ENCODE results near the gene URM1. TPM values are rescaled to one million over a fixed set of nuclear protein-coding genes. Genes with fewer than 3 reads are reported as not detected.

The URM1 gene
- total RNA-seq, 1 donor from 2014 or later, result 56.1 TPM

DNA sequence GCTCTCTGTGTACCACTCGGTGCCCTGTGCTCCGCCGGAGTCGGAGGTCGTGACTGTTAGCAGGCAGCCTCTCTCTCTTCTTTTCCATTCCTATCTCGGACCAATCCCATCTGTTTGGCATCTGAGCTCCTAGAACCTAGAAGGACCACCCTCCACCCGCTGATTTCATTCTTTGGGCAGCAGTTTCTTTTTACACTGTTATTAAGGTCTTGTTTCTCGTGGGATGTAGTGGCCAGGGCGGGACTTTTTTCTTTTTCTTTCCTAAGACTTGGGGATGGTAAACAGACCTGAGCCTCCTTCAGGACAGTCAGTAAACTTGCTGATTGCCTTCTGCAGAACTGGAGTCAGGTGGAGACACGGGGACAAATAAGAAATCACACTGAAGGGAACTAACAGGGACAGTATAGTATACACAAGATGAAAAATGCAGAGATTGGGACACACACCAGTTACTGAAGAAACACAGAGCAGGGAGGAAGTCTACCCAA lies 500 bp downstream of the URM1 start:
- peaks cover 34% of the 10 kb centered on the region for H3K4me1 Mint-ChIP-seq (ENCODE audit: unreplicated experiment)
- TF ChIP-seq, protein P1, sequence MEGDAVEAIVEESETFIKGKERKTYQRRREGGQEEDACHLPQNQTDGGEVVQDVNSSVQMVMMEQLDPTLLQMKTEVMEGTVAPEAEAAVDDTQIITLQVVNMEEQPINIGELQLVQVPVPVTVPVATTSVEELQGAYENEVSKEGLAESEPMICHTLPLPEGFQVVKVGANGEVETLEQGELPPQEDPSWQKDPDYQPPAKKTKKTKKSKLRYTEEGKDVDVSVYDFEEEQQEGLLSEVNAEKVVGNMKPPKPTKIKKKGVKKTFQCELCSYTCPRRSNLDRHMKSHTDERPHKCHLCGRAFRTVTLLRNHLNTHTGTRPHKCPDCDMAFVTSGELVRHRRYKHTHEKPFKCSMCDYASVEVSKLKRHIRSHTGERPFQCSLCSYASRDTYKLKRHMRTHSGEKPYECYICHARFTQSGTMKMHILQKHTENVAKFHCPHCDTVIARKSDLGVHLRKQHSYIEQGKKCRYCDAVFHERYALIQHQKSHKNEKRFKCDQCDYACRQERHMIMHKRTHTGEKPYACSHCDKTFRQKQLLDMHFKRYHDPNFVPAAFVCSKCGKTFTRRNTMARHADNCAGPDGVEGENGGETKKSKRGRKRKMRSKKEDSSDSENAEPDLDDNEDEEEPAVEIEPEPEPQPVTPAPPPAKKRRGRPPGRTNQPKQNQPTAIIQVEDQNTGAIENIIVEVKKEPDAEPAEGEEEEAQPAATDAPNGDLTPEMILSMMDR (conservative IDR thresholded peaks at IDR 0.05), result no peak
- H3K4me3 Mint-ChIP-seq, result peak overlapping the region; percentile 99
- peak overlapping the region; percentile 98 for H3K27ac Mint-ChIP-seq
- no peaks in the 10 kb centered on the region for H3K27me3 Mint-ChIP-seq
- DNase-seq (ENCODE audit: extremely low spot score, unreplicated experiment), result no peak
- no peaks in the 10 kb centered on the region for H3K9me3 Mint-ChIP-seq
- no peaks in the 10 kb centered on the region for H3K36me3 Mint-ChIP-seq

DNA sequence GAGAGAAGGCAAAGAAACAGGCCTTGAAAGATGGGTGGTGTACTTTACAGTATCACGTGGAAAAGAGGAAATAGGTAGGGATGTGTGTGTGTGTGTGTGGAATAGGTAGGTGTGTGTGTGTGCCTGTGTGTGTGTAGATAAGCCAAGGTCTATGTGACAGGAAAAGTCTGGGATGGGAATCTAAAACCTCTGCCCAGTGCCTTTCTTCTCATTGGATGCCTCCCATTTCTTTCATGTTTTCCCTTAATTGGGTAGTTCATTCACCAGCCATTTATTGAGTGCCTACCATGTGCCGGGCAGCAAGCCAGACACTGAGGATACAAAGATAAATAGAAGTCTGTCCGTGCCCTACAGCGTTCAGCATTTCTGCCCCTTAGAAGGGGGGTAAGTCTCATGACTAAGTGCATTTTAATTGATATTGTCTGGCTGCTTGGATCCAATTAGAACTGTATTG lies 1.0 kb downstream of the URM1 start:
- DNase-seq (ENCODE audit: extremely low spot score, unreplicated experiment), result no peak
- Mint-ChIP-seq H3K27me3 (no peaks in the 10 kb centered on the region), H3K27ac (peak overlapping the region; percentile 98), H3K4me3 (peak overlapping the region; percentile 99), H3K36me3 (no peaks in the 10 kb centered on the region), H3K4me1 (ENCODE audit: unreplicated experiment) (peaks cover 29% of the 10 kb centered on the region), H3K9me3 (no peaks in the 10 kb centered on the region)
- TF ChIP-seq, protein P1 (conservative IDR thresholded peaks at IDR 0.05), result no peak

DNA sequence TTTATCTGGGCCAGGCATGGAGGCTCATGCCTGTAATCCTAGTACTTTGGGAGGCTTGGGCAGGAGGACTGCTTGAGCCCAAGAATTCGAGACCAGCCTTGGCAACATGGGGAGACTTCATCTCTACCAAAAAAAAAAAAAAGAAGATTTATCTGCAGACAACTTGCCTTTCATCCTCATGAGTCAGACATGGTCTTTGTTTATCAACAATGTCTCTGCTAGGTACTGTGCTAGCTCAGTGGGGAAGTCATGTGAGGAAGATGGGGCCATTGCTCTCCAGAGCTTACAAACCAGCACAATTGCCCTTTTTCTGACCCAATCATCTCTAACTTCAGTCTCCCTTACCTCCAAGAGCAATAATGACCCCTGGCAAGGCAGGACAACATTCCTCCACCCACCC lies 1.6 kb downstream of the URM1 start:
- Mint-ChIP-seq H3K4me1 (ENCODE audit: unreplicated experiment) (peaks cover 29% of the 10 kb centered on the region), H3K4me3 (peak overlapping the region; percentile 99), H3K27ac (peak overlapping the region; percentile 98), H3K27me3 (no peaks in the 10 kb centered on the region), H3K36me3 (no peaks in the 10 kb centered on the region), H3K9me3 (no peaks in the 10 kb centered on the region)
- no peak for DNase-seq (ENCODE audit: extremely low spot score, unreplicated experiment)
- TF ChIP-seq, protein P1 (conservative IDR thresholded peaks at IDR 0.05), result no peak

DNA sequence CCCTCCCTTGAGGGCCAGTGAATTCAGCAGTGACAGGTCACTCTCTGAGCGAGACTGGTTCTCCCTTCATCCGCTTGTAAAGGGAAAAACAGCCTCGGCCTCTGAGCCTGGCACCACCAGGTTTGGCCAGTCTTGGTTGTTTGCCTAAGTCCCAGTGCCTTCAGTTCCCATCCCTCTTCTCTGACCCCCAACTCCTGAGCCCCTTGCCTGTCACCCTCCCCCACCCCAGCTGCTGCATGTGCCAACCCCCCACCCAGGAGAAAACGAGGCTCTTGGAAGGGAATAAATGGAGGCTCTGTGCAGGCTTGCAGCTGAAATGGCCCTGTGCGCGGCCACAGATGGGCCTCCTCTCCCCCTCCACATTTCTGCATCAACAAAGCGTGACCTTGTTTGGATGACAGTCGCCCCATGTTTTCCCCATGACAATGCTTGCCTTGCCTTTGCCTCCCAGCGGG lies 3.1 kb downstream of the URM1 start:
- Mint-ChIP-seq H3K27ac (no peak overlapping the region), H3K9me3 (no peaks in the 10 kb centered on the region), H3K27me3 (no peaks in the 10 kb centered on the region), H3K36me3 (no peaks in the 10 kb centered on the region), H3K4me1 (ENCODE audit: unreplicated experiment) (peaks cover 29% of the 10 kb centered on the region), H3K4me3 (no peak overlapping the region)
- TF ChIP-seq, protein P1 (conservative IDR thresholded peaks at IDR 0.05), result no peak
- DNase-seq (ENCODE audit: extremely low spot score, unreplicated experiment), result no peak

DNA sequence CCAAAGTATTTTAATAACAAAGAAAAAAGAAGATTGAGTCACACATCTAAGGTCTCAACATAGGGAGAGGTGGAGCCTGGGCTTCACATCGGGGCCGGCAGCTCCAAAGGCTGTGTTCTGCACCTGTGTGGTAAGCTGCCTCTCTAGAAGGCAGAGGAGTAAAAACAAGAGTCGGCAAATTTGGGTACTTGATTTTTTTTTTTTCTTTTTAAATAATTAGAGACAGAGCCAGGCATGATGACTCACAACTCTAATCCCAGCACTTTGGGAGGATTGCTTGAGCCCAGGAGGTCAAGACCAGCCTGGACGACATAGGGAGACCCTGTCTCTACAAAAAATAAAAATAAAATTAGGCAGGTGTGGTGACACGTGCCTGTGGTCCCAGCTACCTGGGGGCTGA lies 4.7 kb downstream of the URM1 start:
- peaks cover 20% of the 10 kb centered on the region for H3K4me1 Mint-ChIP-seq (ENCODE audit: unreplicated experiment)
- TF ChIP-seq, protein P1 (conservative IDR thresholded peaks at IDR 0.05), result no peak
- DNase-seq (ENCODE audit: extremely low spot score, unreplicated experiment), result no peak
- H3K4me3 Mint-ChIP-seq, result no peak overlapping the region
- no peaks in the 10 kb centered on the region for H3K27me3 Mint-ChIP-seq
- H3K36me3 Mint-ChIP-seq, result no peaks in the 10 kb centered on the region
- H3K27ac Mint-ChIP-seq, result no peak overlapping the region
- H3K9me3 Mint-ChIP-seq, result no peaks in the 10 kb centered on the region

DNA sequence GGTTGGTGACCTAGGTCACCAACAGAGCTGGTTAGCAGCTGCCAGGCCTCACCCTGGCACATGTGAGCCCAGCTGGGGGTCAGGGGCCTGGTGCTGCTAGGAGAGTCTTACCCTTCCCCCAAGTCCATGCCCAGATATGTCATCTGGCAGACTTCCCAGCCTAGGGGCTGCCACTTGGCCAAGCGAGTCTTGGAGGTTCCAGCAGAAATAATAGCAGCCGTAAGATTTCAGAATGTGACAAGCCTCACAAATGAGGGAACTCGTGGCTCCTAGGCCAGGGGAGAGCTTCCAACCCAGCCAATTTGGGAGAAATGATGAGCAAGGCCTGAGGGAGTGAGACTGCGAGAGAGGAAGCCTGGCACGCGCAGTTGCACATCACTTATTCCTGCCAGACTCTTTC lies 11.1 kb downstream of the URM1 start:
- DNase-seq (ENCODE audit: extremely low spot score, unreplicated experiment), result no peak
- peaks cover 4% of the 10 kb centered on the region for H3K4me1 Mint-ChIP-seq (ENCODE audit: unreplicated experiment)
- no peaks in the 10 kb centered on the region for H3K9me3 Mint-ChIP-seq
- no peak overlapping the region for H3K4me3 Mint-ChIP-seq
- H3K27me3 Mint-ChIP-seq, result no peaks in the 10 kb centered on the region
- TF ChIP-seq, protein P1 (conservative IDR thresholded peaks at IDR 0.05), result no peak
- H3K36me3 Mint-ChIP-seq, result peaks cover 5% of the 10 kb centered on the region
- no peak overlapping the region for H3K27ac Mint-ChIP-seq
